Raji (cell line): ENCODE results near the gene GRID1.

Experiments
- POLR2A ChIP-seq: IDR thresholded peaks from 2 replicates; pipeline ENCODE4 v1.6.1; 2011; ENCODE audit warnings: low read depth, low read length, control low read depth; ENCODE audit not compliant: insufficient read depth

The GRID1 gene

GRCh38 chr10:86289577-86289868 lies 77.1 kb downstream of the GRID1 start:
- no peak for TF ChIP-seq POLR2A

GRCh38 chr10:86288695-86289576 lies 77.7 kb downstream of the GRID1 start:
- TF ChIP-seq POLR2A, result no peak

DNA sequence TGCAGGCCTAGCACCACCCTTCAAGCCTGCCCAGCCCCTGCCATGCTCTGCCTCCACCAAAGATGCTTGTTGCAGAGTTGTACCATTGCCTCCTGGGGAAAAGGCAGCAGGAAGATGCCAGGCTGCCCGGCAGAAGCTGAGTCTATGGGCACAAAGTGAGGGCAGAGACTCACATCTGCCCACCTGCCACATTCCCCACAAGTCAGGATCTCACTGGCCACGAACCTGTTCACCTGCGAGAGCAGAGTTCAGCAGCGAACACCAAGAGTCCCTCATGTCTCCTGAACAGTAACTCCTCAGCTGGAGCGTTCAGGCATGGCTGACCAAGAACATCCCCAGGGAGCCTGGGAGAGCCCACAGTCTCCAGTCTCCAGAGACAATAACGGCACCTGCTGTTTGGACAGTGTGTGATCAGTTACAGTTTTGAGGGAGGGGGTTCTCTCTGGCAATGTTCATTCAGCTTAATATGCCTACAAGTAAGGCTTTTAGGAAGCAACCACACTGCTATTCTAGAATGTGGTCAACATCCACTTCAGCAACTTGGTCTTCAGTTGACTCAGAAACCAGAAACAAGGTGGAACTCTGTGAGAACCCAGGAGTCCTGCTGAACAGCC lies 78.5 kb downstream of the GRID1 start:
- no peak for TF ChIP-seq POLR2A

- no peak for TF ChIP-seq POLR2A
Observed at GRCh38 chr10:86287110-86287793, 79.3 kb downstream of the GRID1 start.

- no peak for TF ChIP-seq POLR2A
Observed at GRCh38 chr10:86286236-86287109, 80.1 kb downstream of the GRID1 start.

DNA sequence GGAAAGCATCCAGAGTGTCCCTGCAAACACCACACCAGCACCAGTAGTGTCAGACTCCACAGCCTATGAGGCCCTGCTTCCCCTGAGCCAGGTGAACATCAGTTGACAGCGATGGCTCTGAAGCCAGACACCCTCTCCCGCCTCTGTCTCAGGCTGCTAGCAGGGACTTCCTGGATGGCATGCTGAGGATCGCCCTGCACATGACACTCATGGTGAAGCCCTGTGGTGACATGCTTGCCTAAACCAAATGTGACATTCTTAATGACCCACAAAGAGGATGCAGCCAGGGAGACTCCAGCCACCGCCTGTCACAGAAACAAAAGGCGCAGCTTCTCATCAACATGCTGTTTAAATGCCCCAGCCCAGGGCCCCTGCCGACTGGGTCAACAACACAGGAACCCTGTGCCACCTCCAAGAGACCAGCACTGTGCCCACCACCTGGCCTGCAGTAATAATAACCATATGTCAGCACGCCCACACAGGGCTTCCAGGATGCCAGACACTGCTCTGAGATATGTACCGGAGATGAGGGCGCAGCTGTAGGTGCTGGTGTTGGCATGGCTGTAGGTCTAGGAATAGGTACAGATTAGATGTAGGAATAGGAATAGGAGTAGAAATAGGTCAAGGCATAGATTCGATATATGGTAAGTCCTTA lies 81.3 kb downstream of the GRID1 start:
- no peak for TF ChIP-seq POLR2A

- no peak for TF ChIP-seq POLR2A
Observed at GRCh38 chr10:86284355-86285105, 82.1 kb downstream of the GRID1 start.

- no peak for TF ChIP-seq POLR2A
Observed at GRCh38 chr10:86283466-86284287, 82.9 kb downstream of the GRID1 start.

GRCh38 chr10:86282664-86283465 lies 83.7 kb downstream of the GRID1 start:
- TF ChIP-seq POLR2A, result no peak

DNA sequence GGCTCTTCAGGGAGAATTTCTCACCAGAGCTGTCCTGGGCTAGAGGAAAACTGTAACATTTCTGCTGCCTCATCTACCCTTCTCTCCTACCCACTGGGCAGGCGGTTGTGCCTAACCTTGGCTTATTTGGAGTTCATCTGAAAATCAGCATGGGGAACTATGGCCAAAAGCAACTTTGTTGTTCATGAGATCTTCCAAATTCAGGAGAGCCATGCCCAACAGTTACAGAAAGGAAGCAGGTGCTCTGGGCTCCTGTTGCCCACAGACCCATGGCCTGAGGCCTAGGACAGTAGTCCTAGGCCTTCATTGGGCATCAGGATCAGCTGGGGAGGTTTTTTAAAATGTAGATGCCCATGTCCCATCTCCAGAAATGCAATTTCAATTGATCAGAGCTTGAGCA lies 85.2 kb downstream of the GRID1 start:
- no peak for TF ChIP-seq POLR2A

GRCh38 chr10:86269332-86269731 lies 97.3 kb downstream of the GRID1 start:
- TF ChIP-seq POLR2A, result no peak

DNA sequence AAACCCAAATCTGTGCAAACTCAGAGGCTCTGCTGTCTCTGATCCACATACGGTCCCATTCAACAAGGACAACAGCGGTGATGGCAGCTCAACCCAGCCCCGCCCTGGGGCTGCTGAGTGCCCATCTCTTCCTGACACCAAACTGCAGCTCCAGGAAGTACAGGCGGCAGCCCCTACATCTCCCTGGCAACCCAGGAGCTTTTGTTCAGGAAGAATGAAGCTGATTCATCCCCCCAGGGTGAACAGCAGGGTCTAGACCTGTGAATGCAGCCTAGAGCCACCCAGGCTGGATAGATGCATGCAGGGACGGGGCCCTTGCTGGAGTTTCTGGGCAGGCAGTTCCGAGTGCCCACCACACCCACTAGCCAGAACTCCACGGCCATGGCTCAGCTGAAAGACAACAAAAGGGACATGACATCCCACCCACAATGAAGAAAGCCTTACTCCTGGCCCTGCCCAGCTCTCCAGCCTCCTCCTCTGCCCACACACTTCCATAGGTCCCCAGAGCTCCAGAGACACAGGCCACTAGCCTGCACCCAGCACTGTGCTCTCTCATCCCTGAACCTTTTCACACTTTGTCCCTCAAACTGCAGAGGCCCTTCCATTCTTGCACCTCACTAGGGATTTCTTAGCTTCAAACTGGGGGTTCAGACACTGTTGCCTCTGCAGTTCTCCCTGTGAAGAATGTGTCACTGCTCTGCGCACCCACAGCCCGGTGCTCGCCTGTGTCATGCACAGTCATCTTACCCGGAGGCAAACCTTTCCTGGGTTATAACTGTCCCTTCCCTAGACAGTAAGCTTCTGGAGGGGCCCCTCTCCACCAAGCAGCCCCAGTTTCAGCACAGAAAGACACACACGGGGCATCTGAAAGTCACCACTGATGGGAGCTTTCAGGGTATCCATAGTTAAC lies 99.1 kb downstream of the GRID1 start:
- TF ChIP-seq POLR2A, result no peak
